ENCODE measurements around the gene EXOC3L4.
"Not testable (repeated sequence)": the region's sequence is repeated elsewhere in the genome, so short reads cannot be mapped to it uniquely, and the experiment has no call there.

Gene EXOC3L4

DNA sequence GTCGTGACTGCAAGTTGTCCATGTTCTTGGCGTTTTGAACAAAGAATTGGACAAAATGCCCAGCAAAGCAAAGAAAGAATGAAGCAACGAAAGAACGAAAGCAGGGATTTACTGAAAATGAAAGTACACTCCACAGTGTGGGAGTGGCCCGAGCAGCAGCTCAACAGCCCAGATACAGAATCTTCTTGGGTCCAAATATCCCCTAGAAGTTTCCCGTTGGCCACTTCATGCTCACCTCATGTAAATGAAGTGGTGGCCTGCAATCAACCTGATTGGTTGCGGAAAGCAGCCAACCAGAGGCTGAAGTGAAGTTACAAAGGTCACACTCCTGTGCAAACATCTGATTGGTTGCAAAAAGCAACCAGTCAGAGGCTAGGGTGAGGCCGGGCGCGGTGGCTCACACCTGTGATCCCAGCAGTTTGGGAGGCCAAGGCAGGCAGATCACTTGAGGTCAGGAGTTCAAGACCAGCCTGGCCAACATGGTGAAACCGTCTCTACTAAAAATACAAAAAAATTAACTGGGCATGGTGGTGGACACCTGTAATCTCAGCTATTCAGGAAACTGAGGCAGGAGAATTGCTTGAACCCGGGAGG, 20.7 kb downstream of the EXOC3L4 start:
- not testable (repeated sequence) for H3K9ac ChIP-seq (ENCODE audit: low read length); H2BK120ac ChIP-seq (ENCODE audit: low read depth, low read length); H3K36me3 ChIP-seq (ENCODE audit: control insufficient read depth, insufficient read depth, low read length); H3K56ac ChIP-seq (ENCODE audit: low read length); H2BK5ac ChIP-seq (ENCODE audit: low read length); H4K8ac ChIP-seq (ENCODE audit: low read depth, low read length); H3K4me1 ChIP-seq (ENCODE audit: control insufficient read depth, low read depth, low read length); H2BK15ac ChIP-seq (replicated peaks; ENCODE audit: low read depth); H3K23ac ChIP-seq (ENCODE audit: low read length); H3K27me3 ChIP-seq (ENCODE audit: insufficient read depth, low read length, poor library complexity); H3K18ac ChIP-seq (ENCODE audit: low read length); H3K4ac ChIP-seq (ENCODE audit: low read depth, low read length); DNase-seq; H4K5ac ChIP-seq (ENCODE audit: low read length); H3K4me2 ChIP-seq (ENCODE audit: low read length); H2AK5ac ChIP-seq (ENCODE audit: low read length); H3K79me1 ChIP-seq (ENCODE audit: low read length); H3K4me3 ChIP-seq (ENCODE audit: low read length); H3K79me2 ChIP-seq (ENCODE audit: control insufficient read depth, insufficient read depth, low read length); H3K27ac ChIP-seq (ENCODE audit: low read depth, low read length)
- no CpG with 5 or more reads among the region's 12 CpGs for WGBS (ENCODE audit: extremely low coverage, insufficient coverage, low lambda C conversion rate)

DNA sequence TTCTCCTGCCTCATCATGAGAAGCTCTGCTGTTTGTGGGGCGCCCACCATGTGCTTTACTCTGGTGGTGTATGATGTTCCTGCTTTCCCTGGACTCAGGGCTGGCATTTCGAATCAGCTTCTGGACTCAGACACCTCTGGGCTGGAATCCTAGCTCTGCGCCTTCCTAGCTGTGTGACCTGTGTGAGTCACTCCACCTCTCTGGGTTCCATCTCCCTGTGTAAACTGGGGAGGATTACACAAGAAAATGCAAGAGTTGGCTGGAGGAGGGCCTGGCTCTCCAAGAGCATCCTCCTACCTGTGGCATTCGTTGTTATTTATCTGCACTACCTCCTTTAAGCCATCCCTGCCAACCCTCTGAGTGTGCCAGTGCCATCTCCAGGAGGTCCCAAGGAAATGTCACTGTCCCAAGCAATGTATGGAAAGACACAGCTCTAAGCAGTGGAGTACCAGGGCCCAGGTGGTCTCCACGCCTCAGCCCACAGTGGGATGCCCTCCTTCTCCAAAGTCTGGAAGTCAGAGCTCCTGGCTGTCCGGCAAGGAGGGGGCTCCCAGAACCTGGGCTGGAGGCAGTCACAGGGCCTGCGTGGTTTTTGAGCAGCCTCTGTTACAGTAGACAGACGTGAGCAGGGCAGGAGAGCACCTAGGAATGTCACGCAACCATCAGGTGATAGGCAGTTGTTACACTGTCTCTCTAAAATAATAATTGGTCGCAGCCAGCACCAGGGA, 21.5 kb downstream of the EXOC3L4 start:
- Histone ChIP-seq H3K4ac (ENCODE audit: low read depth, low read length) (no peak overlapping the region), H2BK5ac (ENCODE audit: low read length) (no peak overlapping the region), H3K9ac (ENCODE audit: low read length) (no peak overlapping the region), H3K4me2 (ENCODE audit: low read length) (no peak overlapping the region), H3K27ac (ENCODE audit: low read depth, low read length) (no peak overlapping the region), H3K56ac (ENCODE audit: low read length) (no peak overlapping the region), H3K79me1 (ENCODE audit: low read length) (no peaks in the 10 kb centered on the region), H2BK120ac (ENCODE audit: low read depth, low read length) (no peak overlapping the region), H3K36me3 (ENCODE audit: control insufficient read depth, insufficient read depth, low read length) (no peaks in the 10 kb centered on the region), H3K4me3 (ENCODE audit: low read length) (no peak overlapping the region), H3K27me3 (ENCODE audit: insufficient read depth, low read length, poor library complexity) (no peaks in the 10 kb centered on the region), H3K18ac (ENCODE audit: low read length) (no peak overlapping the region), H2AK5ac (ENCODE audit: low read length) (no peak overlapping the region), H3K23ac (ENCODE audit: low read length) (no peak overlapping the region), H4K8ac (ENCODE audit: low read depth, low read length) (no peak overlapping the region), H2BK15ac (replicated peaks; ENCODE audit: low read depth) (no peak overlapping the region), H3K79me2 (ENCODE audit: control insufficient read depth, insufficient read depth, low read length) (no peaks in the 10 kb centered on the region), H4K5ac (ENCODE audit: low read length) (no peak overlapping the region), H3K4me1 (ENCODE audit: control insufficient read depth, low read depth, low read length) (no peaks in the 10 kb centered on the region)
- WGBS (ENCODE audit: extremely low coverage, insufficient coverage, low lambda C conversion rate): no CpG with 5 or more reads among the region's 10 CpGs
- DNase-seq: no peak

DNA sequence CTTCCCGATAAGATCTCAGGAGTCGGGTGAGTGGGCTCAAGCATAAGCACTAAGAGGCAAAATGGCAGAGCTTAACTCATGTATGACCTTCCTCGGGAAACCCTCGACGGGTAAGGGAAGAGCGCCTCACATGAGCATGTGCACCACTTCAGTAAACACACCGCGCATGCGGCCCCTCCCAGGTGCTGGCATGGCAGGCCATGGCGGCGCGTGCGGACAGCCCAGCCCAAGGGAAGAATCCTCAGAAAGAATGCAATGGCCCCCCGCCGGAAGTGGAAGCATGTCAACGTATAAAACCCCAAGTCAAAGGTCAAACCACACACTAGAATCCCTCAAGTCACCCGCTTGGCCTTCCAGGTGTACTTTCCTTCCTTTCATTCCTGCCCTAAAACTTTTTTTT, 22.1 kb downstream of the EXOC3L4 start:
- no peak for DNase-seq
- Histone ChIP-seq H3K18ac (ENCODE audit: low read length) (no peak overlapping the region), H3K27me3 (ENCODE audit: insufficient read depth, low read length, poor library complexity) (no peaks in the 10 kb centered on the region), H2BK15ac (replicated peaks; ENCODE audit: low read depth) (no peak overlapping the region), H3K23ac (ENCODE audit: low read length) (no peak overlapping the region), H3K27ac (ENCODE audit: low read depth, low read length) (no peak overlapping the region), H3K4me3 (ENCODE audit: low read length) (no peak overlapping the region), H3K56ac (ENCODE audit: low read length) (no peak overlapping the region), H3K4me1 (ENCODE audit: control insufficient read depth, low read depth, low read length) (peaks cover 3% of the 10 kb centered on the region), H3K9ac (ENCODE audit: low read length) (no peak overlapping the region), H2BK5ac (ENCODE audit: low read length) (no peak overlapping the region), H2BK120ac (ENCODE audit: low read depth, low read length) (no peak overlapping the region), H4K5ac (ENCODE audit: low read length) (no peak overlapping the region), H4K8ac (ENCODE audit: low read depth, low read length) (no peak overlapping the region), H3K36me3 (ENCODE audit: control insufficient read depth, insufficient read depth, low read length) (no peaks in the 10 kb centered on the region), H3K4ac (ENCODE audit: low read depth, low read length) (no peak overlapping the region), H2AK5ac (ENCODE audit: low read length) (no peak overlapping the region), H3K4me2 (ENCODE audit: low read length) (no peak overlapping the region), H3K79me2 (ENCODE audit: control insufficient read depth, insufficient read depth, low read length) (no peaks in the 10 kb centered on the region), H3K79me1 (ENCODE audit: low read length) (no peaks in the 10 kb centered on the region)
- WGBS (ENCODE audit: extremely low coverage, insufficient coverage, low lambda C conversion rate): no CpG with 5 or more reads among the region's 17 CpGs

DNA sequence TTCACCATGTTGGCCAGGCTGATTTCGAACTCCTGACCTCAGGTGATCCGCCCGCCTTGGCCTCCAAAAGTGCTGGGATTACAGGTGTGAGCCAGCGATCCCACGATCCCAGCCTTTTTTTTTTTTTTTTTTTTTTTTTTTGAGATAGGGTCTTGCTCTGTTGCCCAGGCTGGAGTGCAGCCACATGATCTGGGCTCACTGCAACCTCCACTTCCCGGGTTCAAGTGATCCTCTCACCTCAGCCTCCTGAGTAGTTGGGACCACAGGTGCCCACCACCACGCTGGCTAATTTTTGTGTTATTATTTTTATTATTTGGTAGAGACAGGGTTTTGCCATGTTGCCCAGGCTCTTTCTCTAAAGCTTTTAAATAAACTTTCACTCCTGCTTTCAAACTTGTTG, 23.0 kb downstream of the EXOC3L4 start:
- H2AK5ac ChIP-seq (ENCODE audit: low read length); H3K4me2 ChIP-seq (ENCODE audit: low read length); H3K4ac ChIP-seq (ENCODE audit: low read depth, low read length); H3K4me3 ChIP-seq (ENCODE audit: low read length); H3K79me1 ChIP-seq (ENCODE audit: low read length); DNase-seq; H3K79me2 ChIP-seq (ENCODE audit: control insufficient read depth, insufficient read depth, low read length); H2BK120ac ChIP-seq (ENCODE audit: low read depth, low read length); H3K56ac ChIP-seq (ENCODE audit: low read length); H3K27ac ChIP-seq (ENCODE audit: low read depth, low read length); H3K23ac ChIP-seq (ENCODE audit: low read length); H3K18ac ChIP-seq (ENCODE audit: low read length); H3K9ac ChIP-seq (ENCODE audit: low read length); H2BK5ac ChIP-seq (ENCODE audit: low read length); H3K36me3 ChIP-seq (ENCODE audit: control insufficient read depth, insufficient read depth, low read length); H2BK15ac ChIP-seq (replicated peaks; ENCODE audit: low read depth); H3K4me1 ChIP-seq (ENCODE audit: control insufficient read depth, low read depth, low read length); H4K8ac ChIP-seq (ENCODE audit: low read depth, low read length); H3K27me3 ChIP-seq (ENCODE audit: insufficient read depth, low read length, poor library complexity); H4K5ac ChIP-seq (ENCODE audit: low read length): not testable (repeated sequence)
- no CpG with 5 or more reads among the region's 7 CpGs for WGBS (ENCODE audit: extremely low coverage, insufficient coverage, low lambda C conversion rate)

DNA sequence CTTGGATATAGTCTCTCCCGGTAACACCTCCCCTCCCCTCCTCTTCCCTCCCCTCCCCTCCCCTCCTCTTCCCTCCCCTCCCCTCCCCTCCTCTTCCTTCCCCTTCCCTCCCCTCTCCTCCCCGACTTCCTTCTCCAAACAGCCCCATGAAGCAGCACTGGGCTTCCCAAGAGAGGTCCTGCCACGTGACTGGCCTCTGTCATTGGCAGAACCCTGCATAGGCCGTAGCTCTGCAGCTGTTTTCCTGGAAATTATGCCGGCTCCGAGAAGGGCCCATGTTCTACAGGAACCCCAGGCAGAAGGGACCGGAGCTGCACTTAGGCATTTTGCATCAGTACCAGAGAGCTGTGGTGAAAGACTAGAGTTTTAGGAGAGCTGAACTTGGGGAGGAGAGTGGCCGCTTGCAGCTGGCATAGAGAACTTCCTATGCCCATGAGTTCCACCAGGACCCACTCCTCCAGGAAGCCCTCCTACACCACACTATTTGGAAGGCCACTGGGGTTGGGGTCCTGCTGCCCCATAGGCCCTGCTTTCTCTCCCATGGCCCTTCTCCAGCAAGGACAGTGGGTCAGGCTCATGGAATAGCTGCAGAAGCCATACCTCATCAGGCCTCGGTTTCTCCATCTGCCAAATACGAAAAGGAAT, 23.6 kb downstream of the EXOC3L4 start:
- H4K5ac ChIP-seq (ENCODE audit: low read length): no peak overlapping the region
- no peak overlapping the region for H3K27ac ChIP-seq (ENCODE audit: low read depth, low read length)
- no peaks in the 10 kb centered on the region for H3K79me2 ChIP-seq (ENCODE audit: control insufficient read depth, insufficient read depth, low read length)
- peak overlapping the region; percentile 5 for H3K56ac ChIP-seq (ENCODE audit: low read length)
- H3K4ac ChIP-seq (ENCODE audit: low read depth, low read length): no peak overlapping the region
- no peak overlapping the region for H3K4me3 ChIP-seq (ENCODE audit: low read length)
- H2BK5ac ChIP-seq (ENCODE audit: low read length): no peak overlapping the region
- H3K4me2 ChIP-seq (ENCODE audit: low read length): no peak overlapping the region
- no peak overlapping the region for H4K8ac ChIP-seq (ENCODE audit: low read depth, low read length)
- H3K79me1 ChIP-seq (ENCODE audit: low read length): no peaks in the 10 kb centered on the region
- DNase-seq: no peak
- H2BK120ac ChIP-seq (ENCODE audit: low read depth, low read length): no peak overlapping the region
- H3K18ac ChIP-seq (ENCODE audit: low read length): no peak overlapping the region
- H3K9ac ChIP-seq (ENCODE audit: low read length): no peak overlapping the region
- no peaks in the 10 kb centered on the region for H3K27me3 ChIP-seq (ENCODE audit: insufficient read depth, low read length, poor library complexity)
- peaks cover 7% of the 10 kb centered on the region for H3K4me1 ChIP-seq (ENCODE audit: control insufficient read depth, low read depth, low read length)
- no CpG with 5 or more reads among the region's 10 CpGs for WGBS (ENCODE audit: extremely low coverage, insufficient coverage, low lambda C conversion rate)
- H2BK15ac ChIP-seq (replicated peaks; ENCODE audit: low read depth): no peak overlapping the region
- no peak overlapping the region for H2AK5ac ChIP-seq (ENCODE audit: low read length)
- H3K23ac ChIP-seq (ENCODE audit: low read length): no peak overlapping the region
- H3K36me3 ChIP-seq (ENCODE audit: control insufficient read depth, insufficient read depth, low read length): no peaks in the 10 kb centered on the region
